ENCODE measurements around the gene GRIK5.

GRIK5 gene

GRCh38 chr19:41988947-41989346 lies 81.1 kb downstream of the GRIK5 start:
- no peak overlapping the region for H3K4ac ChIP-seq (ENCODE audit: low read depth in 1 of 2, low read length in 2 of 2)
- no peak overlapping the region for H2BK12ac ChIP-seq (ENCODE audit: low read length in 2 of 2)
- no peaks in the 10 kb centered on the region for H3K79me1 ChIP-seq (replicated peaks; ENCODE audit: low read length, poor library complexity, severe bottlenecking)
- H3K23ac ChIP-seq (ENCODE audit: low read length in 2 of 2) = no peak overlapping the region
- H4K91ac ChIP-seq (ENCODE audit: low read length) = no peak overlapping the region
- no peak overlapping the region for H2AFZ ChIP-seq (ENCODE audit: low read depth, low read length)
- H2BK5ac ChIP-seq (ENCODE audit: low read depth, low read length, poor library complexity, severe bottlenecking) = no peak overlapping the region
- no peak overlapping the region for H3K27ac ChIP-seq (ENCODE audit: low read length, poor library complexity, severe bottlenecking)
- peaks cover 7% of the 10 kb centered on the region for H3K4me1 ChIP-seq (ENCODE audit: control insufficient read depth, insufficient read depth, low read depth, low read length)
- H3K36me3 ChIP-seq (ENCODE audit: control insufficient read depth in 1 of 2, insufficient read depth in 2 of 2, low read depth in 1 of 2, low read length in 2 of 2) = no peaks in the 10 kb centered on the region
- no peak overlapping the region for H3K4me3 ChIP-seq (ENCODE audit: insufficient read depth in 1 of 2, low read depth in 1 of 2, low read length in 2 of 2)
- no peak overlapping the region for H2BK120ac ChIP-seq (ENCODE audit: low read depth, low read length)
- no peak overlapping the region for H3K14ac ChIP-seq (ENCODE audit: low read length in 2 of 2)
- no peaks in the 10 kb centered on the region for H3K9me3 ChIP-seq (ENCODE audit: control insufficient read depth, low read length)
- no peak overlapping the region for H2BK15ac ChIP-seq (ENCODE audit: low read depth, poor library complexity, severe bottlenecking)
- 84% methylated on average over 8 of the region's 9 CpGs for WGBS
- no peak for DNase-seq
- H3K4me2 ChIP-seq (ENCODE audit: low read length, poor library complexity, severe bottlenecking) = no peak overlapping the region
- no peak overlapping the region for H3K18ac ChIP-seq (ENCODE audit: low read depth in 1 of 2, low read length in 2 of 2)
- H3K27me3 ChIP-seq (ENCODE audit: control insufficient read depth in 1 of 2, insufficient read depth in 1 of 2, low read length in 2 of 2) = peaks cover 34 to 69% of the 10 kb centered on the region in 2 experiments
- H2AK5ac ChIP-seq (ENCODE audit: low read length, severe bottlenecking) = no peak overlapping the region
- no peak overlapping the region for H4K8ac ChIP-seq (ENCODE audit: low read length)
- H3K9ac ChIP-seq (ENCODE audit: low read length) = no peak overlapping the region

GRCh38 chr19:41987141-41987860 lies 82.7 kb downstream of the GRIK5 start:
- no peak overlapping the region for H2BK120ac ChIP-seq (ENCODE audit: low read depth, low read length)
- no peak overlapping the region for H4K91ac ChIP-seq (ENCODE audit: low read length)
- no peak overlapping the region for H3K14ac ChIP-seq (ENCODE audit: low read length in 2 of 2)
- DNase-seq = no peak
- H2AFZ ChIP-seq (ENCODE audit: low read depth, low read length) = no peak overlapping the region
- H2BK15ac ChIP-seq (ENCODE audit: low read depth, poor library complexity, severe bottlenecking) = no peak overlapping the region
- H3K23ac ChIP-seq (ENCODE audit: low read length in 2 of 2) = no peak overlapping the region
- peaks cover 20 to 62% of the 10 kb centered on the region in 2 experiments for H3K27me3 ChIP-seq (ENCODE audit: control insufficient read depth in 1 of 2, insufficient read depth in 1 of 2, low read length in 2 of 2)
- H3K4me2 ChIP-seq (ENCODE audit: low read length, poor library complexity, severe bottlenecking) = no peak overlapping the region
- H3K79me1 ChIP-seq (replicated peaks; ENCODE audit: low read length, poor library complexity, severe bottlenecking) = no peaks in the 10 kb centered on the region
- no peak overlapping the region for H3K4ac ChIP-seq (ENCODE audit: low read depth in 1 of 2, low read length in 2 of 2)
- no peak overlapping the region for H2BK12ac ChIP-seq (ENCODE audit: low read length in 2 of 2)
- H3K36me3 ChIP-seq (ENCODE audit: control insufficient read depth in 1 of 2, insufficient read depth in 2 of 2, low read depth in 1 of 2, low read length in 2 of 2) = no peaks in the 10 kb centered on the region
- 87% methylated on average over 10 of the region's 10 CpGs for WGBS
- H3K27ac ChIP-seq (ENCODE audit: low read length, poor library complexity, severe bottlenecking) = no peak overlapping the region
- no peak overlapping the region for H3K9ac ChIP-seq (ENCODE audit: low read length)
- no peak overlapping the region for H2AK5ac ChIP-seq (ENCODE audit: low read length, severe bottlenecking)
- no peaks in the 10 kb centered on the region for H3K4me1 ChIP-seq (ENCODE audit: control insufficient read depth, insufficient read depth, low read depth, low read length)
- no peak overlapping the region for H3K18ac ChIP-seq (ENCODE audit: low read depth in 1 of 2, low read length in 2 of 2)
- no peak overlapping the region for H2BK5ac ChIP-seq (ENCODE audit: low read depth, low read length, poor library complexity, severe bottlenecking)
- H4K8ac ChIP-seq (ENCODE audit: low read length) = no peak overlapping the region
- no peak overlapping the region for H3K4me3 ChIP-seq (ENCODE audit: insufficient read depth in 1 of 2, low read depth in 1 of 2, low read length in 2 of 2)
- no peaks in the 10 kb centered on the region for H3K9me3 ChIP-seq (ENCODE audit: control insufficient read depth, low read length)

DNA sequence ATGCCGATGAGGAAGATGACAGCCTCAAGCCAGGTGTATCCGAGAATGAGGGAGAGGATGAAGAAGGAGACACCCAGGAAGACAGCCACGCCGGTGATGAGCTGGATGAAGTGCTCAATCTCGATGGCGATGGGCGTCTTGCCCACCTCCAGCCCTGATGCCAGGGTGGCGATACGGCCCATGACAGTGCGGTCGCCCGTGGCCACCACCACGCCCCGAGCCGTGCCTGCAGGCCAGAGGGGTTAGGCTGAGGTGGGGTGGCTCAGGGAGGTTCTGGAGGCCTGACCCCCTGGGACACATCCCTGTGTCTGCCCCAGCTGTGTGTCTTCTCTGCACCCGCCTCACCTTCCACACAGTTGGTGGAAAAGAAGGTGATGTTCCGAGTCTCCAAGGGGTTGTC lies 85.0 kb downstream of the GRIK5 start:
- Histone ChIP-seq H3K27me3 (ENCODE audit: control insufficient read depth in 1 of 2, insufficient read depth in 1 of 2, low read length in 2 of 2) (peaks cover 11 to 56% of the 10 kb centered on the region in 2 experiments), H3K9ac (ENCODE audit: low read length) (no peak overlapping the region), H3K18ac (ENCODE audit: low read depth in 1 of 2, low read length in 2 of 2) (no peak overlapping the region), H3K4me1 (ENCODE audit: control insufficient read depth, insufficient read depth, low read depth, low read length) (no peaks in the 10 kb centered on the region), H2BK15ac (ENCODE audit: low read depth, poor library complexity, severe bottlenecking) (no peak overlapping the region), H2BK120ac (ENCODE audit: low read depth, low read length) (no peak overlapping the region), H3K36me3 (ENCODE audit: control insufficient read depth in 1 of 2, insufficient read depth in 2 of 2, low read depth in 1 of 2, low read length in 2 of 2) (no peaks in the 10 kb centered on the region), H3K79me1 (replicated peaks; ENCODE audit: low read length, poor library complexity, severe bottlenecking) (no peaks in the 10 kb centered on the region), H3K4me2 (ENCODE audit: low read length, poor library complexity, severe bottlenecking) (no peak overlapping the region), H3K9me3 (ENCODE audit: control insufficient read depth, low read length) (no peaks in the 10 kb centered on the region), H3K4ac (ENCODE audit: low read depth in 1 of 2, low read length in 2 of 2) (no peak overlapping the region), H3K14ac (ENCODE audit: low read length in 2 of 2) (no peak overlapping the region), H2AK5ac (ENCODE audit: low read length, severe bottlenecking) (no peak overlapping the region), H4K91ac (ENCODE audit: low read length) (peak overlapping the region; percentile 9), H3K23ac (ENCODE audit: low read length in 2 of 2) (no peak overlapping the region), H4K8ac (ENCODE audit: low read length) (no peak overlapping the region), H2BK5ac (ENCODE audit: low read depth, low read length, poor library complexity, severe bottlenecking) (no peak overlapping the region), H2BK12ac (ENCODE audit: low read length in 2 of 2) (no peak overlapping the region), H3K4me3 (ENCODE audit: insufficient read depth in 1 of 2, low read depth in 1 of 2, low read length in 2 of 2) (no peak overlapping the region), H3K27ac (ENCODE audit: low read length, poor library complexity, severe bottlenecking) (no peak overlapping the region), H2AFZ (ENCODE audit: low read depth, low read length) (no peak overlapping the region)
- no peak for DNase-seq
- WGBS = 95% methylated on average over 17 of the region's 17 CpGs

DNA sequence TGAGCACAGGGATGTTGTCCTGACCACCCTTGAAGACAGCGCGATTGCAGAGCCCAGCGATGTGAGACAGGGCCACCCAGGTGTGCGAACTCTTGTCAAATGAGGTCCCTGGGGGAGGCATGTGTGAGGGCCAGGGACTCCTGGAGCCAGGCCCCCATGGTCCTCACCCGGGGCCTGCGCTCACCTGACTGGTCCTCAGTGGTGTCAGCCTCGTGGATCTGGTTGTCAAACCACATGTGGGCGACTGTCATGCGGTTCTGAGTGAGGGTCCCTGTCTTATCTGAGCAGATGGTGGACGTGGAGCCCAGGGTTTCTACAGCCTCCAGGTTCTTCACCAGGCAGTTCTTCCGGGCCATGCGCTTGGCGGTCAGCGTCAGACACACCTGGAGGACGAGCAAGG lies 88.3 kb downstream of the GRIK5 start:
- H3K36me3 ChIP-seq (ENCODE audit: control insufficient read depth in 1 of 2, insufficient read depth in 2 of 2, low read depth in 1 of 2, low read length in 2 of 2) = no peaks in the 10 kb centered on the region
- H3K9me3 ChIP-seq (ENCODE audit: control insufficient read depth, low read length) = no peaks in the 10 kb centered on the region
- H2BK5ac ChIP-seq (ENCODE audit: low read depth, low read length, poor library complexity, severe bottlenecking) = no peak overlapping the region
- peaks cover 0 to 27% of the 10 kb centered on the region in 2 experiments for H3K27me3 ChIP-seq (ENCODE audit: control insufficient read depth in 1 of 2, insufficient read depth in 1 of 2, low read length in 2 of 2)
- no peak overlapping the region for H3K27ac ChIP-seq (ENCODE audit: low read length, poor library complexity, severe bottlenecking)
- no peak overlapping the region for H3K9ac ChIP-seq (ENCODE audit: low read length)
- no peak overlapping the region for H3K4me2 ChIP-seq (ENCODE audit: low read length, poor library complexity, severe bottlenecking)
- no peak for DNase-seq
- H3K23ac ChIP-seq (ENCODE audit: low read length in 2 of 2) = no peak overlapping the region
- H4K91ac ChIP-seq (ENCODE audit: low read length) = no peak overlapping the region
- H2BK12ac ChIP-seq (ENCODE audit: low read length in 2 of 2) = no peak overlapping the region
- no peak overlapping the region for H2BK120ac ChIP-seq (ENCODE audit: low read depth, low read length)
- no peak overlapping the region for H3K18ac ChIP-seq (ENCODE audit: low read depth in 1 of 2, low read length in 2 of 2)
- H3K4ac ChIP-seq (ENCODE audit: low read depth in 1 of 2, low read length in 2 of 2) = no peak overlapping the region
- H3K4me3 ChIP-seq (ENCODE audit: insufficient read depth in 1 of 2, low read depth in 1 of 2, low read length in 2 of 2) = no peak overlapping the region
- WGBS = 87% methylated on average over 15 of the region's 15 CpGs
- no peaks in the 10 kb centered on the region for H3K79me1 ChIP-seq (replicated peaks; ENCODE audit: low read length, poor library complexity, severe bottlenecking)
- H2AK5ac ChIP-seq (ENCODE audit: low read length, severe bottlenecking) = no peak overlapping the region
- no peak overlapping the region for H3K14ac ChIP-seq (ENCODE audit: low read length in 2 of 2)
- no peaks in the 10 kb centered on the region for H3K4me1 ChIP-seq (ENCODE audit: control insufficient read depth, insufficient read depth, low read depth, low read length)
- H2BK15ac ChIP-seq (ENCODE audit: low read depth, poor library complexity, severe bottlenecking) = no peak overlapping the region
- no peak overlapping the region for H4K8ac ChIP-seq (ENCODE audit: low read length)
- H2AFZ ChIP-seq (ENCODE audit: low read depth, low read length) = no peak overlapping the region

Data from mesenchymal stem cell (in vitro differentiated cells and primary cell).